Measurements from ENCODE around the gene TMEM86B. TPM values are rescaled to one million over a fixed set of nuclear protein-coding genes. Genes with fewer than 3 reads are reported as not detected.
A peak's percentile ranks its signal among the peaks of the same experiment; 100 is the strongest.

The TMEM86B gene
- total RNA-seq, 1 experiment from 2014 or later: 21.2 TPM

GRCh38 chr19:55186080-55186479 lies 42.5 kb downstream of the TMEM86B start:
- Mint-ChIP-seq H3K36me3 (ENCODE audit: insufficient read depth, unreplicated experiment) (no peaks in the 10 kb centered on the region), H3K27me3 (ENCODE audit: insufficient read depth, unreplicated experiment) (peaks cover 10% of the 10 kb centered on the region), H3K4me1 (ENCODE audit: low read depth, unreplicated experiment) (no peaks in the 10 kb centered on the region), H3K9me3 (ENCODE audit: unreplicated experiment) (no peaks in the 10 kb centered on the region), H3K27ac (ENCODE audit: unreplicated experiment) (no peak overlapping the region), H3K4me3 (ENCODE audit: unreplicated experiment) (no peak overlapping the region)
- H3K4me3 ChIP-seq (ENCODE audit: low read depth, low read length): no peak overlapping the region
- ChIA-PET POLR2A (no interaction called here), CTCF (interaction anchor here (0.6 kb wide), 1 partner anchor 9 kb away, joined by 3 read pairs; no protein-coding TSS in a partner anchor)
- H3K4me1 ChIP-seq: no peaks in the 10 kb centered on the region
- no TSS peak for BruUV-seq (replicated peaks)
- no peak for DNase-seq
- intact Hi-C loops (cut with micrococcal nuclease; ENCODE audit: unreplicated experiment): no loop called here
- H3K27me3 ChIP-seq (replicated peaks; ENCODE audit: control insufficient read depth, insufficient read depth, low read length): no peaks in the 10 kb centered on the region
- TF ChIP-seq, protein P1, sequence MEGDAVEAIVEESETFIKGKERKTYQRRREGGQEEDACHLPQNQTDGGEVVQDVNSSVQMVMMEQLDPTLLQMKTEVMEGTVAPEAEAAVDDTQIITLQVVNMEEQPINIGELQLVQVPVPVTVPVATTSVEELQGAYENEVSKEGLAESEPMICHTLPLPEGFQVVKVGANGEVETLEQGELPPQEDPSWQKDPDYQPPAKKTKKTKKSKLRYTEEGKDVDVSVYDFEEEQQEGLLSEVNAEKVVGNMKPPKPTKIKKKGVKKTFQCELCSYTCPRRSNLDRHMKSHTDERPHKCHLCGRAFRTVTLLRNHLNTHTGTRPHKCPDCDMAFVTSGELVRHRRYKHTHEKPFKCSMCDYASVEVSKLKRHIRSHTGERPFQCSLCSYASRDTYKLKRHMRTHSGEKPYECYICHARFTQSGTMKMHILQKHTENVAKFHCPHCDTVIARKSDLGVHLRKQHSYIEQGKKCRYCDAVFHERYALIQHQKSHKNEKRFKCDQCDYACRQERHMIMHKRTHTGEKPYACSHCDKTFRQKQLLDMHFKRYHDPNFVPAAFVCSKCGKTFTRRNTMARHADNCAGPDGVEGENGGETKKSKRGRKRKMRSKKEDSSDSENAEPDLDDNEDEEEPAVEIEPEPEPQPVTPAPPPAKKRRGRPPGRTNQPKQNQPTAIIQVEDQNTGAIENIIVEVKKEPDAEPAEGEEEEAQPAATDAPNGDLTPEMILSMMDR (IDR thresholded peaks at IDR 0.05; ENCODE audit: insufficient read depth in 1 of 2, low read depth in 1 of 2, low read length in 1 of 2, severe bottlenecking in 1 of 2, unreplicated experiment in 1 of 2): no peak
- H3K36me3 ChIP-seq (ENCODE audit: control insufficient read depth, insufficient read depth, low read length): no peaks in the 10 kb centered on the region
- H3K9me3 ChIP-seq: no peaks in the 10 kb centered on the region

GRCh38 chr19:55181740-55182139 lies 46.8 kb downstream of the TMEM86B start:
- DNase-seq: no peak
- no peak overlapping the region for H3K27ac Mint-ChIP-seq (ENCODE audit: unreplicated experiment)

GRCh38 chr19:55179606-55180484 lies 48.7 kb downstream of the TMEM86B start, which contains the start of gene SYT5:
SYT5 (minus strand) TSS chr19:55180289; CDS start chr19:55179041, 1,248 bp downstream.
- TF ChIP-seq, protein P1 (IDR thresholded peaks at IDR 0.05; ENCODE audit: insufficient read depth in 1 of 2, low read depth in 1 of 2, low read length in 1 of 2, severe bottlenecking in 1 of 2, unreplicated experiment in 1 of 2): no peak
- intact Hi-C loops (cut with micrococcal nuclease; ENCODE audit: unreplicated experiment): loop anchor here (2.0 kb wide), 1 partner anchor 37 kb away; no protein-coding TSS in a partner anchor
- Mint-ChIP-seq H3K9me3 (ENCODE audit: unreplicated experiment) (no peaks in the 10 kb centered on the region), H3K27me3 (ENCODE audit: insufficient read depth, unreplicated experiment) (peaks cover 15% of the 10 kb centered on the region), H3K36me3 (ENCODE audit: insufficient read depth, unreplicated experiment) (no peaks in the 10 kb centered on the region), H3K4me1 (ENCODE audit: low read depth, unreplicated experiment) (peaks cover 18% of the 10 kb centered on the region), H3K4me3 (ENCODE audit: unreplicated experiment) (peak within 1 kb of the TSS; percentile 74), H3K27ac (ENCODE audit: unreplicated experiment) (peak within 1 kb of the TSS; percentile 40)
- Histone ChIP-seq H3K27me3 (replicated peaks; ENCODE audit: control insufficient read depth, insufficient read depth, low read length) (no peaks in the 10 kb centered on the region), H3K4me3 (ENCODE audit: low read depth, low read length) (peak within 1 kb of the TSS; percentile 20), H3K9me3 (no peaks in the 10 kb centered on the region), H3K36me3 (ENCODE audit: control insufficient read depth, insufficient read depth, low read length) (no peaks in the 10 kb centered on the region), H3K4me1 (peaks cover 17% of the 10 kb centered on the region; the same call in 1 of the 2 replicates)
- DNase-seq: peak in 1 of 2 experiments; percentile 86
- no TSS peak for BruUV-seq (replicated peaks)
- ChIA-PET CTCF (interaction anchor here (0.6 to 1.9 kb wide), 8 partner anchors 11 to 242 kb away, joined by 3 to 10 read pairs (median 4); partner anchors contain the start of gene KMT5C), POLR2A (no interaction called here)

More at GRCh38 chr19:55181740-55182139, 46.8 kb downstream of the TMEM86B start:
- H3K27me3 ChIP-seq (replicated peaks; ENCODE audit: control insufficient read depth, insufficient read depth, low read length): no peaks in the 10 kb centered on the region
- peaks cover 17% of the 10 kb centered on the region for H3K27me3 Mint-ChIP-seq (ENCODE audit: insufficient read depth, unreplicated experiment)
- POLR2A ChIA-PET: no interaction called here
- no peak overlapping the region for H3K4me3 Mint-ChIP-seq (ENCODE audit: unreplicated experiment)
- TF ChIP-seq, protein P1 (IDR thresholded peaks at IDR 0.05; ENCODE audit: insufficient read depth in 1 of 2, low read depth in 1 of 2, low read length in 1 of 2, severe bottlenecking in 1 of 2, unreplicated experiment in 1 of 2): no peak
- no peaks in the 10 kb centered on the region for H3K9me3 ChIP-seq
- H3K36me3 ChIP-seq (ENCODE audit: control insufficient read depth, insufficient read depth, low read length): no peaks in the 10 kb centered on the region
- H3K9me3 Mint-ChIP-seq (ENCODE audit: unreplicated experiment): no peaks in the 10 kb centered on the region
- peaks cover 18% of the 10 kb centered on the region for H3K4me1 Mint-ChIP-seq (ENCODE audit: low read depth, unreplicated experiment)
- no peak overlapping the region for H3K4me3 ChIP-seq (ENCODE audit: low read depth, low read length)
- H3K4me1 ChIP-seq: peaks cover 17% of the 10 kb centered on the region; the same call in 1 of the 2 replicates
- CTCF ChIA-PET: interaction anchor here (0.6 kb wide), 1 partner anchor 1581 kb away, joined by 4 read pairs; no protein-coding TSS in a partner anchor
- BruUV-seq (replicated peaks): no TSS peak
- intact Hi-C loops (cut with micrococcal nuclease; ENCODE audit: unreplicated experiment): no loop called here
- no peaks in the 10 kb centered on the region for H3K36me3 Mint-ChIP-seq (ENCODE audit: insufficient read depth, unreplicated experiment)

All from Caco-2 (cell line).